Kidney (tissue), 14 donors: ENCODE data around the gene EXOSC2. TPM values are rescaled to one million over a fixed set of nuclear protein-coding genes. Genes with fewer than 3 reads are reported as not detected.
A peak's percentile ranks its signal among the peaks of the same experiment; 100 is the strongest.

Experiments
- DNase-seq, 5 donors: peaks; one replicate each; pipeline ENCODE4 v3.0.0-alpha.2; 2013 to 2020
- FAIRE-seq: peaks from 2 replicates; lab custom pipeline; 2012; peaks lifted over from hg19 to GRCh38; lab: Jason Lieb, UNC
- H3K27ac ChIP-seq, 2 donors: one replicate each; pipeline ENCODE4 v1.7.0; 2013; ENCODE audit warnings: low read depth in 2 of 2, low read length in 2 of 2, inconsistent platforms in 1 of 2
- H3K27me3 ChIP-seq: one replicate; pipeline ENCODE4 v1.7.1; 2013; ENCODE audit warnings: low read length, inconsistent platforms; ENCODE audit not compliant: control insufficient read depth, insufficient read depth
- H3K36me3 ChIP-seq, 3 donors: one replicate each; pipeline versions ENCODE4 v1.7.0 to v1.7.1; 2013; ENCODE audit warnings: low read length in 3 of 3, control low read depth in 1 of 3, inconsistent platforms in 1 of 3; ENCODE audit not compliant: insufficient read depth in 3 of 3, control insufficient read depth in 2 of 3
- H3K4me1 ChIP-seq, 3 donors: one replicate each; pipeline versions ENCODE4 v1.7.0 to v1.7.1; 2013; ENCODE audit warnings: low read length in 3 of 3, inconsistent platforms in 1 of 3, low read depth in 1 of 3; ENCODE audit not compliant: control insufficient read depth in 2 of 3, insufficient read depth in 2 of 3
- H3K4me3 ChIP-seq, 3 donors: one replicate each; pipeline versions ENCODE4 v1.7.0 to v1.8.1; 2013; ENCODE audit warnings: low read length in 3 of 3, control low read depth in 1 of 3, inconsistent platforms in 1 of 3
- H3K9ac ChIP-seq, 3 donors: one replicate each; pipeline versions ENCODE4 v1.7.0 to v1.7.1; 2013; ENCODE audit warnings: low read length in 3 of 3, control low read depth in 1 of 3, inconsistent platforms in 1 of 3
- H3K9me3 ChIP-seq, 3 donors: one replicate each; pipeline versions ENCODE4 v1.7.0 to v1.7.1; 2013; ENCODE audit warnings: low read length in 3 of 3, control low read depth in 1 of 3, inconsistent platforms in 1 of 3; ENCODE audit not compliant: control insufficient read depth in 2 of 3, insufficient read depth in 1 of 3
- CTCF ChIP-seq: IDR thresholded peaks from 3 replicates; pipeline ENCODE4 v1.5.1; 2012; ENCODE audit warnings: mild to moderate bottlenecking, moderate library complexity, borderline replicate concordance; ENCODE audit not compliant: insufficient read depth; ENCODE audit errors: extremely low read depth
- intact Hi-C: fragments of 100-400 bp; cut with DNase I; formaldehyde crosslinking; loops from one replicate; pipeline ENCODE4 v1.11.1; 2022
- polyA plus RNA-seq: library from polyadenylated mRNA; stranded (reverse); fragments of 350-450 nt; fragmentation: Illumina TruSeq; extraction: RNeasy Lipid Tissue Mini Kit (QIAGEN cat#74804); gene quantifications from one replicate; pipeline ENCODE4 v1.2.3, GENCODE V29; 2014; ENCODE audit warnings: low read depth, low replicate concordance; ENCODE audit not compliant: insufficient read depth
- total RNA-seq: library from RNA; stranded (reverse); fragmentation: NEBNext Ultra II Directional; extraction: Animal tissue kit (Norgen Biotek cat#: 25700); gene quantifications from one replicate; pipeline ENCODE4 v1.2.1, GENCODE V29; 2021
- donor health status: control.
- donor health status: control.
- donor health status: control.
- donor health status: control.
- donor health status: control.
- donor health status: DM: yes; HTN: yes; CAD: no.
- donor health status: Normal renal cell carcinoma (clear cell type).

The EXOSC2 gene
- total and polyA plus RNA-seq, 2 donors from 2014 or later: 13.0 to 26.4 TPM

GRCh38 chr9:130662099-130662969, 31.2 kb upstream of the EXOSC2 start:
- Histone ChIP-seq H3K27ac (no peak overlapping the region), H3K4me3 (no peak overlapping the region), H3K36me3 (no peaks in the 10 kb centered on the region), H3K9me3 (no peaks in the 10 kb centered on the region), H3K27me3 (peaks cover 46% of the 10 kb centered on the region), H3K9ac (no peak overlapping the region), H3K4me1 (peaks cover 0 to 3% (median 0%) of the 10 kb centered on the region in 3 donors)
- TF ChIP-seq CTCF: no peak
- FAIRE-seq (no peak), DNase-seq (no peak)
- intact Hi-C loops: no loop called here

GRCh38 chr9:130662970-130663257, 30.7 kb upstream of the EXOSC2 start:
- H3K4me3 ChIP-seq: no peak overlapping the region
- FAIRE-seq (no peak), DNase-seq (peak in 1 of 5 donors; percentile 32)
- no peaks in the 10 kb centered on the region for H3K9me3 ChIP-seq
- no peak overlapping the region for H3K9ac ChIP-seq
- intact Hi-C loops: no loop called here
- no peaks in the 10 kb centered on the region for H3K36me3 ChIP-seq
- H3K27me3 ChIP-seq: peaks cover 47% of the 10 kb centered on the region
- no peak overlapping the region for H3K27ac ChIP-seq
- TF ChIP-seq CTCF: no peak
- H3K4me1 ChIP-seq: peaks cover 0 to 3% (median 0%) of the 10 kb centered on the region in 3 donors

DNA sequence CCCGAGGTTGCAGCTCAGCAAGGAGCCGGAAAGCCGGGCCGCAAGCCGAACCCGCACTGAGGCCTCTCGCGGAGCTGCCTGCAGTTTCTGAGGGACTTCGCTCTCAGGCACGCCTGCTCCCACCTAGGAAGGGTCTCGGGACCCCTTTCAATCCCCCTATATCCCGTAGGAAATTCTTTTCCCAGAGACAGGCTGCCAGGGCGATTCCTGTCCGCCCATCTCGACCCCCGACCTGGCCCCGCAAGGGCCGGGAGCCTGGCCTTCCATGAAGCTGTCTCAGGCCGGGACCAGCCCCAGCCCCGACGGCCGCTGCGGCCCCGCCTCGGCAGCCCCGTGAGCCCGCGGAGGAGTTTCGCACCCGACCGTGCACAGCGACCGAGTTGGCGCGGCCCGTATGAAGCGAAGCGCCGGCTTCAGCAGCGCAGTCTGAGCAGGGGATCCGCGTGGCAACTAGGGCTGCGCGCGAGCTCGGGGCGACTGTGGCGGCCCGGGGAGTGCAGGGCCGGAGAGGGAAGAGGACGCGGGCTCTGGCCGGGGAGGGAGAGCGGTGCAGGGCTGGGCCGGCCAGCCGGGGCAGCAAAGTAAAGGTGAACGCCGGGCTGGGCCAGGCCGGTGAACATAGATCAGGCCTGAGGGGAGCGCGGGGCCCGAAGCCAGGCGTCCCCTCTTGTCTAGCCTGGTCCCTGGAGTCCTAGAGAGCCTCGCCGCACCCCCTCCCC, 30.2 kb upstream of the EXOSC2 start:
- Histone ChIP-seq H3K4me3 (no peak overlapping the region), H3K27ac (no peak overlapping the region), H3K27me3 (peaks cover 46% of the 10 kb centered on the region), H3K9me3 (no peaks in the 10 kb centered on the region), H3K4me1 (peaks cover 0 to 3% (median 0%) of the 10 kb centered on the region in 3 donors), H3K36me3 (no peaks in the 10 kb centered on the region), H3K9ac (no peak overlapping the region)
- intact Hi-C loops: no loop called here
- no peak for TF ChIP-seq CTCF
- no peak for FAIRE-seq
- DNase-seq: no peak
